Lung (tissue), 12 donors: ENCODE results near the gene XYLT1. TPM values are rescaled to one million over a fixed set of nuclear protein-coding genes. Genes with fewer than 3 reads are reported as not detected.

Source experiments
- ATAC-seq: fragments of 200-7000 bp; cut with Tn5 transposase; one replicate; pipeline ENCODE4 v1.9.1; 2020; ENCODE audit warnings: moderate number of reproducible peaks; ENCODE audit not compliant: insufficient read depth, low FRiP score
- DNase-seq, 3 donors: peaks; one replicate each; pipeline ENCODE4 v3.0.0-alpha.2; 2013 to 2017
- H3K27ac ChIP-seq, 2 donors: one replicate each; pipeline ENCODE4 v1.5.1; 2013; ENCODE audit warnings: mild to moderate bottlenecking in 2 of 2, moderate library complexity in 2 of 2, control low read depth in 1 of 2, inconsistent platforms in 1 of 2, low read depth in 1 of 2, low read length in 1 of 2
- H3K27me3 ChIP-seq, 3 donors: one replicate each; pipeline ENCODE4 v1.5.1; 2013; ENCODE audit warnings: low read length in 2 of 3; ENCODE audit not compliant: control insufficient read depth in 3 of 3, insufficient read depth in 3 of 3
- H3K36me3 ChIP-seq, 4 donors: one replicate each; pipeline ENCODE4 v1.5.1; 2013; ENCODE audit warnings: low read length in 4 of 4, mild to moderate bottlenecking in 1 of 4, moderate library complexity in 1 of 4; ENCODE audit not compliant: control insufficient read depth in 4 of 4, insufficient read depth in 4 of 4
- H3K4me1 ChIP-seq, 5 donors: one replicate each; pipeline ENCODE4 v1.5.1; 2013; ENCODE audit warnings: low read length in 5 of 5, mild to moderate bottlenecking in 2 of 5, moderate library complexity in 1 of 5; ENCODE audit not compliant: control insufficient read depth in 5 of 5, insufficient read depth in 5 of 5
- H3K4me3 ChIP-seq: one replicate; pipeline ENCODE4 v1.5.1; 2013; ENCODE audit warnings: mild to moderate bottlenecking, control low read depth, moderate library complexity
- H3K9ac ChIP-seq, 2 donors: one replicate each; pipeline ENCODE4 v1.5.1; 2013; ENCODE audit warnings: low read length in 2 of 2, control low read depth in 1 of 2; ENCODE audit not compliant: insufficient read depth in 1 of 2
- H3K9me3 ChIP-seq, 4 donors: one replicate each; pipeline ENCODE4 v1.5.1; 2013; ENCODE audit warnings: low read length in 3 of 4, mild to moderate bottlenecking in 1 of 4, moderate library complexity in 1 of 4; ENCODE audit not compliant: control insufficient read depth in 4 of 4, insufficient read depth in 3 of 4
- CTCF ChIP-seq: IDR thresholded peaks from 2 replicates; pipeline ENCODE4 v1.5.1; 2012; ENCODE audit warnings: mild to moderate bottlenecking; ENCODE audit errors: control extremely low read depth, extremely low read depth
- WGBS, 2 donors: extraction: QIAGEN DNeasy Blood & Tissue Kit; methylation state at CpG; one replicate each; pipeline ENCODE4 v1.1.7; 2013; 5-methylcytosine and 5-hydroxymethylcytosine counted together
- polyA plus RNA-seq, 2 donors: library from polyadenylated mRNA; stranded (reverse); fragments of 200-250 nt; gene quantifications; one replicate each; pipeline ENCODE4 v1.2.1, GENCODE V29; 2013
- total RNA-seq, 2 donors: library from RNA; depleted of rRNA in 1 of 2; stranded (reverse); fragments of >200 nt in 1 of 2; gene quantifications; one replicate each; pipeline ENCODE4 v1.2.1, GENCODE V29; 2014 to 2021
- donor health status: control.
- donor health status: control.
- donor health status: Bipolar disorder and iron deficiency.
- donor health status: healthy.
- donor health status: DM: yes; HTN: yes; CAD: no.

XYLT1 gene
- total and polyA plus RNA-seq, 4 donors, result 1.4 to 11.5 (median 6.9) TPM

- TF ChIP-seq CTCF, result no peak
- 81 to 82% methylated on average over 10 of the region's 10 CpGs for WGBS, 2 donors
- no peak for ATAC-seq
These were observed 336.2 kb downstream of the XYLT1 start for GRCh38 chr16:17134586-17134985.

DNA sequence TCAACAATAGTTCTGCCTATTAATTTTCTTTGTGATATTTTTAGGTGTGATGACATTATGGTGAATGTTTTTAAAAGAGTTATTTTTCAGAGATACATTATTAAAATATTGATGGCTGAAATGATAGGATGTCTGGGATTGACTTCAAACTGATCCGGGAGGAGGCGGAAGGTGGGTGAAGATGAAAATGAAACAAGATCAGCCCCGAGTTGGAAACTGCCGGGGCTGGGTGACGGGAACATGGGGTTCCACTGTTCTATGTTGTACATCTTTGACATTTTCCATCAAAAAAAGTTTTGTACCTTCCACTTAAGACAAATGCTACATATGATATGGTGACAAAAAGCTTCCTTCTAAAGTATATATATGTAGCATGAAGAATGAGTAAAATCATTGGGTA is 336.9 kb downstream of the XYLT1 start:
- peaks cover 0 to 15% (median 1%) of the 10 kb centered on the region in 4 donors for H3K36me3 ChIP-seq
- TF ChIP-seq CTCF, result no peak
- DNase-seq (no peak), ATAC-seq (no peak)
- H3K4me3 ChIP-seq, result no peak overlapping the region
- H3K9ac ChIP-seq, result no peak overlapping the region
- WGBS, 2 donors, result 96 to 98% methylated on average over 5 of the region's 5 CpGs
- H3K4me1 ChIP-seq, result no peaks in the 10 kb centered on the region
- no peak overlapping the region for H3K27ac ChIP-seq
- no peaks in the 10 kb centered on the region for H3K27me3 ChIP-seq
- H3K9me3 ChIP-seq, result peaks cover 0 to 2% (median 0%) of the 10 kb centered on the region in 4 donors

More at GRCh38 chr16:17134586-17134985, 336.2 kb downstream of the XYLT1 start:
- Histone ChIP-seq H3K27me3 (no peaks in the 10 kb centered on the region), H3K36me3 (peaks cover 0 to 15% (median 1%) of the 10 kb centered on the region in 4 donors), H3K4me1 (no peaks in the 10 kb centered on the region), H3K9me3 (peaks cover 0 to 2% (median 0%) of the 10 kb centered on the region in 4 donors), H3K27ac (no peak overlapping the region), H3K9ac (no peak overlapping the region), H3K4me3 (no peak overlapping the region)
- DNase-seq, result no peak

GRCh38 chr16:17131351-17131750 is 339.4 kb downstream of the XYLT1 start:
- Histone ChIP-seq H3K9ac (no peak overlapping the region), H3K27ac (no peak overlapping the region), H3K9me3 (no peaks in the 10 kb centered on the region), H3K4me3 (no peak overlapping the region), H3K4me1 (no peaks in the 10 kb centered on the region), H3K36me3 (peaks cover 0 to 6% (median 2%) of the 10 kb centered on the region in 4 donors), H3K27me3 (no peaks in the 10 kb centered on the region)
- WGBS, 2 donors, result 90 to 93% methylated on average over 6 of the region's 6 CpGs
- ATAC-seq (no peak), DNase-seq (no peak)
- TF ChIP-seq CTCF, result no peak

- Histone ChIP-seq H3K9me3 (no peaks in the 10 kb centered on the region), H3K4me3 (no peak overlapping the region), H3K36me3 (peaks cover 0 to 6% (median 1%) of the 10 kb centered on the region in 4 donors), H3K27ac (no peak overlapping the region), H3K27me3 (no peaks in the 10 kb centered on the region), H3K9ac (no peak overlapping the region), H3K4me1 (no peaks in the 10 kb centered on the region)
- DNase-seq (no peak), ATAC-seq (no peak)
- no peak for TF ChIP-seq CTCF
- WGBS, 2 donors, result 57 to 77% methylated on average over 6 of the region's 6 CpGs
These were observed 340.0 kb downstream of the XYLT1 start for GRCh38 chr16:17130733-17131132.
